Measurements from ENCODE around the gene GGCT. TPM values are rescaled to one million over a fixed set of nuclear protein-coding genes. Genes with fewer than 3 reads are reported as not detected.

The GGCT gene
- total and polyA plus RNA-seq, 2 of the 8 experiments (the other 6 are each of a cell fraction or from before 2014, with no cell fraction given), result 50.0 to 129 TPM

DNA sequence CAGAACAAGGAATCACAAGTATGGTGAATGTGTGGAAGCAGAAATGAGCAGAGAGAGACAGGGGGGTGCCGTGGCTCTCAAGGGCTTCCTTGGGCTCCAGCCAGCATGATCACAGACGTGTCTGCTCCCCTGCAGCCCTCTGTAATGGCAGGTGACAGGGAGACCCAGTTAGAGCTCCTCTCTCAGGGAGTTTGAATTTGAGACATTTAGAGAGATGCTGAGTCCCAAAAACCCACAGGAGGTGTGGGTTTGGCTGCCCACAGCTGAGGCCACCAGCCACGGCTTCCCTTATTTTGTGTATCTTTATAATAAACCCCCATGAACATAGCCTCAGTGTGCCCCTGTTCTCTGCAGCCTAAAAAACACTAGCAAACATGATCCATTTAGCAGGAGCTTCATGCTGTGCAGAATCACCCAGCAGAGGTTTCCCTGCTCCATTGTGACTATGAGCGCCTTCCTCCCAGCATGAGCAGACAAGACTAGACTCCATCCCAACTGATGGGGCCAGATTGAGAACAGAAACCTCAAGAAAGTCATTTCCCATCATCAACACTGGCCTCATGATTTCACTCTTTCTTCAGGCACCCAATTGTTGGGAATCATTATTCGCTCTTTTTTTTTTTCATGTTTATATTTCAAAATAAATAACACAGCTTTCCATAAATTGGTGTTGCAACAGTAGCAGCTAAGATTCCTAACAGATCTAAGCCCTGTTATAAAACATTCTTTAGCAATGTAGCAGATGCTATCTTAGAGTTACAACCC is 39.4 kb downstream of the GGCT start (continued):
- TF ChIP-seq TAF7 (optimal IDR thresholded peaks at IDR 0.05; ENCODE audit: borderline replicate concordance, low read depth, low read length) (no peak), YY1 (IDR thresholded peaks at IDR 0.05; ENCODE audit: low read depth, low read length) (no peak)

Data from H1 (cell line).